HepG2 (cell line): ENCODE data around the gene OTOGL. TPM values are rescaled to one million over a fixed set of nuclear protein-coding genes. Genes with fewer than 3 reads are reported as not detected.

Source experiments
- ATAC-seq: fragments of 200-7000 bp; cut with Tn5 transposase; 3 replicates; pipeline ENCODE4 v1.9.1; 2020; ENCODE audit warnings: mild to moderate bottlenecking, moderate library complexity
- BruUV-seq: library from RNA; stranded (reverse); fragments of 400-500 nt; replicated peaks from 2 replicates; lab custom pipeline; 2021; lab: Mats Ljungman, UMichigan
- CTCF ChIA-PET: fragments of 300-600 bp; formaldehyde crosslinking; extraction: SDS; loops from one replicate; lab custom pipeline; 2021; ENCODE audit warnings: low total read pairs, inconsistent platforms, low intra/inter-chr PET ratio; lab: Yijun Ruan, JAX
- POLR2A ChIA-PET: fragments of 350-600 bp; sonication (Branson Sonifier 250); formaldehyde crosslinking; loops from one replicate; lab custom pipeline; 2020; ENCODE audit warnings: antibody characterized with exemption, inconsistent platforms; lab: Yijun Ruan, JAX
- DNase-seq: peaks from one replicate; pipeline ENCODE4 v3.0.0-alpha.2; 2015; ENCODE audit warnings: low spot score
- FAIRE-seq: peaks from 3 replicates; lab custom pipeline; 2011; peaks lifted over from hg19 to GRCh38; lab: Jason Lieb, UNC
- H2AFZ ChIP-seq: one replicate; pipeline ENCODE4 v1.6.1; 2011; ENCODE audit warnings: low read length, inconsistent platforms
- H3K27ac ChIP-seq: fragments of 300-600 bp; 3 replicates; pipeline ENCODE4 v1.8.0; 2011; ENCODE audit warnings: mixed run types, mild to moderate bottlenecking, mixed read lengths, low read length, inconsistent platforms; ENCODE audit not compliant: insufficient read depth; ENCODE audit errors: extremely low read length
- H3K27me3 ChIP-seq, 2 experiments: fragments of 200-600 bp in 1 of 2; 2 replicates in 1 of 2; 3 replicates in 1 of 2; pipeline versions ENCODE4 v1.6.0 to v1.8.0; 2011; ENCODE audit warnings: low read length in 2 of 2, mild to moderate bottlenecking in 2 of 2, moderate library complexity in 2 of 2, inconsistent platforms in 1 of 2; ENCODE audit not compliant: insufficient read depth in 2 of 2, control insufficient read depth in 1 of 2
- H3K36me3 ChIP-seq, 2 experiments: fragments of 200-600 bp in 1 of 2; replicated peaks in 1 of 2; 2 replicates in 1 of 2; 3 replicates in 1 of 2; pipeline versions ENCODE4 v1.5.1 to v1.8.0; 2011; ENCODE audit warnings: low read length in 2 of 2, inconsistent platforms in 1 of 2; ENCODE audit not compliant: insufficient read depth in 2 of 2, control insufficient read depth in 1 of 2
- H3K4me1 ChIP-seq: 2 replicates; pipeline ENCODE4 v1.5.1; 2012; ENCODE audit warnings: low read length, inconsistent platforms; ENCODE audit not compliant: insufficient read depth
- H3K4me2 ChIP-seq: 2 replicates; pipeline ENCODE4 v1.6.0; 2011; ENCODE audit warnings: low read depth, low read length, inconsistent platforms
- H3K4me3 ChIP-seq, 3 experiments: fragments of 200-600 bp in 1 of 3; sonication (generic), shearing (Covaris generic) in 1 of 3; replicated peaks in 1 of 3; 2 replicates each; pipeline ENCODE4 v1.5.1; 2011 to 2016; ENCODE audit warnings: low read length in 3 of 3, inconsistent platforms in 2 of 3, low read depth in 2 of 3, mild to moderate bottlenecking in 2 of 3, control low read depth in 1 of 3, mixed read lengths in 1 of 3; ENCODE audit not compliant: insufficient read depth in 1 of 3
- H3K79me2 ChIP-seq: one replicate; pipeline ENCODE4 v1.6.1; 2011; ENCODE audit warnings: low read length, inconsistent platforms; ENCODE audit not compliant: insufficient read depth
- H3K9ac ChIP-seq: 2 replicates; pipeline ENCODE4 v1.6.0; 2011; ENCODE audit warnings: mild to moderate bottlenecking, low read depth, low read length, inconsistent platforms; ENCODE audit not compliant: insufficient read depth
- H3K9me3 ChIP-seq: 2 replicates; pipeline ENCODE4 v1.5.1; 2012; ENCODE audit warnings: mild to moderate bottlenecking, low read length
- H4K20me1 ChIP-seq: 2 replicates; pipeline ENCODE4 v1.6.0; 2011; ENCODE audit warnings: inconsistent platforms, mild to moderate bottlenecking, low read length, moderate library complexity; ENCODE audit not compliant: insufficient read depth
- CEBPZ ChIP-seq: IDR thresholded peaks from 2 replicates; pipeline ENCODE4 v1.6.1; 2012; ENCODE audit warnings: low read length, improper control_type of control experiment
- HMG20B ChIP-seq: conservative IDR thresholded peaks from 2 replicates; pipeline ENCODE4 v1.6.1; 2016; ENCODE audit warnings: missing genetic modification reagents, missing compliant biosample characterization
- KLF13 ChIP-seq: sonication (generic); formaldehyde crosslinking; IDR thresholded peaks from 2 replicates; pipeline ENCODE4 v1.4.0; 2020; ENCODE audit warnings: mild to moderate bottlenecking, missing genetic modification reagents
- NFE2L2 ChIP-seq: fragments of 150-350 bp; IDR thresholded peaks from 2 replicates; pipeline ENCODE4 v1.6.1; 2014; ENCODE audit warnings: low read length
- RXRB ChIP-seq: IDR thresholded peaks from 2 replicates; pipeline ENCODE4 v1.6.1; 2016; ENCODE audit warnings: borderline replicate concordance, missing genetic modification reagents, missing compliant biosample characterization
- TAF15 ChIP-seq: fragments of 200-400 bp; formaldehyde crosslinking; IDR thresholded peaks from one replicate; pipeline ENCODE4 v1.6.1; 2018; ENCODE audit warnings: mild to moderate bottlenecking, low read depth, low read length; ENCODE audit not compliant: poor library complexity, severe bottlenecking
- TOPORS ChIP-seq: sonication (generic); formaldehyde crosslinking; IDR thresholded peaks from 2 replicates; pipeline ENCODE4 v1.8.0; 2023; ENCODE audit warnings: mild to moderate bottlenecking, missing genetic modification reagents
- ZNF12 ChIP-seq: sonication (generic); formaldehyde crosslinking; IDR thresholded peaks from 2 replicates; pipeline ENCODE4 v1.5.0; 2020; ENCODE audit warnings: missing genetic modification reagents
- ZNF3 ChIP-seq: IDR thresholded peaks from 2 replicates; pipeline ENCODE4 v1.7.0; 2017; ENCODE audit warnings: inconsistent platforms
- ZNF746 ChIP-seq: sonication (generic); formaldehyde crosslinking; IDR thresholded peaks from 2 replicates; pipeline ENCODE4 v1.8.0; 2022; ENCODE audit warnings: mild to moderate bottlenecking, missing genetic modification reagents
- WGBS: methylation state at CpG from one replicate; pipeline ENCODE4 v1.1.6; 2017; ENCODE audit warnings: low lambda C conversion rate; 5-methylcytosine and 5-hydroxymethylcytosine counted together
- in situ Hi-C: cut with HindIII; loops from 2 replicates; pipeline ENCODE4 v1.10.0; 2017; ENCODE audit warnings: low pct_unique_long_range_greater_than_20kb; ENCODE audit not compliant: extremely low pct_ligation_motif_present
- intact Hi-C: fragments of 100-400 bp; cut with micrococcal nuclease; formaldehyde crosslinking; loops from one replicate; pipeline ENCODE4 v1.10.0; 2022; ENCODE audit not compliant: unreplicated experiment
- polyA plus RNA-seq, 8 experiments: library from polyadenylated mRNA; depleted of rRNA in 3 of 8; stranded (reverse) in 7 of 8; unstranded in 1 of 8; fragments of >200 nt; fragmentation: Illumina TruSeq in 4 of 8; extraction: Trizol in 4 of 8; gene quantifications; 2 replicates each; pipeline versions ENCODE4 v1.2.1 to v1.2.3, GENCODE V29; 2011 to 2016; ENCODE audit warnings: low read depth in 4 of 8, missing spikeins in 1 of 8, mixed read lengths in 1 of 8; ENCODE audit not compliant: insufficient read depth in 1 of 8
- total RNA-seq, 5 experiments: library from RNA; depleted of rRNA; stranded (reverse); fragments of >200 nt; fragmentation: Illumina TruSeq; extraction: Trizol; gene quantifications; 2 replicates each; pipeline ENCODE4 v1.2.3, GENCODE V29; 2016; ENCODE audit warnings: low read depth in 1 of 5

OTOGL gene
- total and polyA plus RNA-seq, 2 of the 13 experiments (the other 11 are each of a cell fraction or from before 2014, with no cell fraction given): not detected

- TF ChIP-seq TOPORS (CRISPR knock-in tag): no peak
- TF ChIP-seq TAF15: no peak
Measured at GRCh38 chr12:80099259-80099658, at the start of gene OTOGL (continued).

GRCh38 chr12:80050236-80050635 is 49.1 kb upstream of the OTOGL start:
- FAIRE-seq (no peak), ATAC-seq (no peak), DNase-seq (no peak)
- POLR2A ChIA-PET: no interaction called here
- Histone ChIP-seq H3K79me2 (no peaks in the 10 kb centered on the region), H2AFZ (no peak overlapping the region), H3K27me3 (no peaks in the 10 kb centered on the region), H3K4me3 (no peak overlapping the region), H3K9ac (no peak overlapping the region), H3K9me3 (no peaks in the 10 kb centered on the region), H3K27ac (no peak overlapping the region), H3K36me3 (no peaks in the 10 kb centered on the region), H4K20me1 (no peaks in the 10 kb centered on the region), H3K4me2 (no peak overlapping the region), H3K4me1 (no peaks in the 10 kb centered on the region)
- intact Hi-C loops (no loop called here), in situ Hi-C loops (no loop called here)
- no peak for TF ChIP-seq ZNF746 (CRISPR knock-in tag)
- TF ChIP-seq ZNF12: no peak
- TF ChIP-seq NFE2L2: no peak
- TF ChIP-seq HMG20B (CRISPR knock-in tag): no peak
- TF ChIP-seq RXRB (CRISPR knock-in tag): no peak
- TF ChIP-seq CEBPZ: no peak
- no peak for TF ChIP-seq KLF13 (CRISPR knock-in tag)
- no peak for TF ChIP-seq ZNF3 (CRISPR knock-in tag)
- CTCF ChIA-PET: no interaction called here
- 2% methylated on average over 2 of the region's 2 CpGs for WGBS
- no TSS peak for BruUV-seq
